Nephron (organoid): ENCODE results near the gene GAL3ST2.
"Not testable (repeated sequence)": the region's sequence is repeated elsewhere in the genome, so short reads cannot be mapped to it uniquely, and the experiment has no call there.

Experiments
- H3K27ac Mint-ChIP-seq, 3 experiments: 2 replicates each; pipeline ENCODE4 v1.8.0; 2020; ENCODE audit warnings: mixed read lengths in 3 of 3, mild to moderate bottlenecking in 2 of 3, moderate library complexity in 1 of 3
- H3K27me3 Mint-ChIP-seq: 2 replicates; pipeline ENCODE4 v1.8.0; 2021; ENCODE audit warnings: low read depth, mild to moderate bottlenecking, moderate library complexity, mixed read lengths
- H3K36me3 Mint-ChIP-seq: 2 replicates; pipeline ENCODE4 v1.8.0; 2020; ENCODE audit warnings: low read depth, mixed read lengths
- H3K4me1 Mint-ChIP-seq: 2 replicates; pipeline ENCODE4 v1.8.0; 2020; ENCODE audit warnings: mixed read lengths
- H3K4me3 Mint-ChIP-seq, 3 experiments: 2 replicates each; pipeline ENCODE4 v1.8.0; 2020; ENCODE audit warnings: mild to moderate bottlenecking in 3 of 3, mixed read lengths in 3 of 3, moderate library complexity in 2 of 3
- H3K9me3 Mint-ChIP-seq: 2 replicates; pipeline ENCODE4 v1.8.0; 2020; ENCODE audit warnings: mixed read lengths
- TF ChIP-seq, protein P1 (sequence below), 3 experiments: fragments of 200-600 bp; sonication (generic); IDR thresholded peaks; one replicate each; pipeline ENCODE4 v1.5.0; 2021; ENCODE audit warnings: antibody characterized with exemption in 3 of 3; ENCODE audit not compliant: unreplicated experiment in 3 of 3

GAL3ST2 gene

DNA sequence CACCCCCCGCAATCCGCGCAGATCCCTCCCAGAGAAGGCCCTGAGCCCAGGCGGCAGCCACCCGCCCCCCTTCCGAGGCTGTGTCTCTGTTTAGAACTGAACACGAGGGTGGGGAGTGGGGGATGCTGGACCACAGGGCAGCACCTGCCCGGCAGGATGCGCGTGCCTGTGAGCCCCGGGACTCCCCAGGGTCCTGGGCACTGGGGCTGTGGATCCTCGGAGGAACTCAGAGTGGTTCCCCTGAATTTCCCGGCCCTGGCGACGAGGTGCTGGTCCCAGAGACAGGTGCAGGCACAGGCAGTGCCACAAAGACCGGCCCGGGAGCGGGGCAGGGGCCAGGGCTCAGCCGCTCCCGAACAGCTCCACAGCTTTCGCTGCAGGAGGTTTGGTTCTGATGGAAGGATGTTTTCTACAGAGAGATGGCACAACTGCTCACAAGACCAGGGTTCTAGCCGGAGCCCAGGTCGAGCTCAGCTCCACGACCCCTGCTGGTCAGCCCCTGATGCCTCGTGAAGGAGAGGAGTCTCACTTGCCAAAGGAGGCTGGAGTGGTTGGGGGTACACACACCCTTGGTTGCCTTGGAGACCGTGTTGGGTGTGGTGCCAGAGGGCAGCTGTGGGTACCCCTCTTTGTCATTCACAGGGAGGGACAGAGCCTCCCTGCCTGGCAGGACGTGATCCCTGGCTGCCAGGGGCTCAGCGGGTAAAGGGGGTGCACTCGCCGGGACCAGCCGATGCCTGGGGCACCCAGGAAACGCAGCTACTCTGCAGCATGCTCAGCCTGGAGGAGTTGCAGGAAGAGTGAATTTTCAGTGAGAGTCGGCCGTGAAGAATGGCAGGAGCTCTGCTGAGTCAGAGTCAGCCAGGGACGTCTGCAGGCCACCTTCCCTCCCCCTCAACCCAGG lies 28.0 kb downstream of the GAL3ST2 start:
- peaks cover 15% of the 10 kb centered on the region for H3K4me1 Mint-ChIP-seq
- H3K9me3 Mint-ChIP-seq, result no peaks in the 10 kb centered on the region
- peaks cover 3% of the 10 kb centered on the region for H3K27me3 Mint-ChIP-seq

DNA sequence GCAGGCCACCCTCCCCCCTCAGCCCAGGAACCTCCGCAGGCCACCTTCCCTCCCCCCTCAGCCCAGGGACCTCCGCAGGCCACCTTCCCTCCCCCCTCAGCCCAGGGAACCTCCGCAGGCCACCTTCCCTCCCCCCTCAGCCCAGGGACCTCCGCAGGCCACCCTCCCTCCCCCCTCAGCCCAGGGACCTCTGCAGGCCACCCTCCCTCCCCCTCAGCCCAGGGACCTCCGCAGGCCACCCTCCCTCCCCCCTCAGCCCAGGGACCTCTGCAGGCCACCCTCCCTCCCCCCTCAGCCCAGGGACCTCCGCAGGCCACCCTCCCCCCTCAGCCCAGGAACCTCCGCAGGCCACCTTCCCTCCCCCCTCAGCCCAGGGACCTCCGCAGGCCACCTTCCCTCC lies 29.6 kb downstream of the GAL3ST2 start:
- peaks cover 15% of the 10 kb centered on the region for H3K4me1 Mint-ChIP-seq
- H3K4me3 Mint-ChIP-seq, H3K36me3 Mint-ChIP-seq, H3K27me3 Mint-ChIP-seq, H3K27ac Mint-ChIP-seq, H3K9me3 Mint-ChIP-seq: not testable (repeated sequence)

More for the DNA sequence above, 28.0 kb downstream of the GAL3ST2 start:
- Mint-ChIP-seq H3K27ac (peak overlapping the region in 1 of 3 experiments; percentile 78), H3K36me3 (no peaks in the 10 kb centered on the region), H3K4me3 (peak overlapping the region in 1 of 3 experiments; percentile 34)
- TF ChIP-seq, protein P1, sequence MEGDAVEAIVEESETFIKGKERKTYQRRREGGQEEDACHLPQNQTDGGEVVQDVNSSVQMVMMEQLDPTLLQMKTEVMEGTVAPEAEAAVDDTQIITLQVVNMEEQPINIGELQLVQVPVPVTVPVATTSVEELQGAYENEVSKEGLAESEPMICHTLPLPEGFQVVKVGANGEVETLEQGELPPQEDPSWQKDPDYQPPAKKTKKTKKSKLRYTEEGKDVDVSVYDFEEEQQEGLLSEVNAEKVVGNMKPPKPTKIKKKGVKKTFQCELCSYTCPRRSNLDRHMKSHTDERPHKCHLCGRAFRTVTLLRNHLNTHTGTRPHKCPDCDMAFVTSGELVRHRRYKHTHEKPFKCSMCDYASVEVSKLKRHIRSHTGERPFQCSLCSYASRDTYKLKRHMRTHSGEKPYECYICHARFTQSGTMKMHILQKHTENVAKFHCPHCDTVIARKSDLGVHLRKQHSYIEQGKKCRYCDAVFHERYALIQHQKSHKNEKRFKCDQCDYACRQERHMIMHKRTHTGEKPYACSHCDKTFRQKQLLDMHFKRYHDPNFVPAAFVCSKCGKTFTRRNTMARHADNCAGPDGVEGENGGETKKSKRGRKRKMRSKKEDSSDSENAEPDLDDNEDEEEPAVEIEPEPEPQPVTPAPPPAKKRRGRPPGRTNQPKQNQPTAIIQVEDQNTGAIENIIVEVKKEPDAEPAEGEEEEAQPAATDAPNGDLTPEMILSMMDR (IDR thresholded peaks at IDR 0.05; ENCODE audit: unreplicated experiment in 3 of 3), result no peak

DNA sequence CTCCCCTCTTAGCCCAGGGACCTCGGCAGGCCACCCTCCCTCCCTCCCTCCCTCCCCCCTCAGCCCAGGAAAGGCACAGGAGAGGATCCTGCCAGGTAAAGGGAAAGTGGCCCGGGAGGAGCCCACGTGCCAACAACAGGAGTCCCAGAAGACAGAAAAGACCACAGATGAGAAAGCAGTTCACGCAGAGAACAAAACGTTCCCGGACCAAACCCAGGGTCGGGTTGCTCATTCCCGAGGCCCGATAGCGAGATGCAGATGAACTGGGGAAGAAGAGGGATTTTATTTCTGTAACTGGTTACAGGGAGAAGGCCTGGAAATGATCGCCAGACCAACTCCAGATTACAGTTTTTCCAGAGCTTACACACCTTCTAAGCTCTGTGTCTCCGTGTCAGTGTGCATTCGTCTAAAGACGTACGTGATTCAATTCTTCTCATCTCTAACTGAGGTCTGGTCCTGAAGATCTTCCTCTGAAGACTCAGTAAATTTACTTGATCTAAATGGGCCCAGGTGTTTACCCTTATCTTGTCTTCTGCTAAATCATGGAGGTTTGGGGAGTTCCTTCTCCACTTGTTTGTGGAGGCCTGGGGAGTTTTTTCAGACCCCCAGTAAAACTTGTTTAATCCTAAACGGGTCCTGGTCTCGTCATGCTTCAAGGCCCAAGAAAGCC lies 31.6 kb downstream of the GAL3ST2 start:
- TF ChIP-seq, protein P1 (IDR thresholded peaks at IDR 0.05; ENCODE audit: unreplicated experiment in 3 of 3), result no peak
- Mint-ChIP-seq H3K27ac (peak overlapping the region; percentile 86 to 99 (median 96)), H3K27me3 (no peaks in the 10 kb centered on the region), H3K4me1 (peaks cover 15% of the 10 kb centered on the region), H3K36me3 (no peaks in the 10 kb centered on the region), H3K9me3 (no peaks in the 10 kb centered on the region), H3K4me3 (peak overlapping the region; percentile 63 to 74 (median 67))

DNA sequence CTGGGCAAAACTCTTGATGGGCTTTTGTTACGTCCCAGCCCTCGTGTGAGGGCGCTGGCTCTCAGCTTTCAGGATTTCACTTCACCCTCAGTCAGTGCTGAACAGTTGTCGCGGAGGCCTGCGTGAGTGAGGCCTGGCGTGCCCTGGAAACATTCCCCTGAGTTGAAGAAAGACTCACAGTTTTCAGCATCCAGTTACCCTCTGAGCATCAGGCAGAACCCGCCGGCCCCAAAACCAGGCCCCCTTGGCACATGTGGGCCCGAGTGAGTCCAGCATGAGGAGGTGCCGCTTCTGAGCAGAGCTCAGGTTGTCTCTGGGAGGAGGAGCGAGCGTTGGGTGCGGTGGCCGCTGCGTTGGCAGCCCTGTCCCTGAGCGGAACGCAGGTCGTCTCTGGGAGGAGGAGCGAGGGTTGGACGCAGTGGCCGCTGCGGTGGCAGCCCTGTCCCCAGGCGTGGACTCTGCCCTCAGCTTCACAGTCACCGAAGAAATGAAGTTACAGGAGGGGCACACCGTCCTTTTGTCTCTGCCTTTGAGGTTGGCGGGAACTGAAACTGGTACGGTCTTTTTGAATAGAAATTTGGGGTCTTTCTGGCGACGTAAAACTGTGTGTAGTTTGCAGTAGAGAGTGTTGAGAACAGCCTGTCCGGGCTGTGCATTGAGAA lies 32.2 kb downstream of the GAL3ST2 start, which contains the start of gene NEU4:
Gene NEU4 (plus strand): TSS at position 473 of the 662 bp plus-strand sequence. CDS start 5,292 bp downstream, outside the sequence.
- H3K36me3 Mint-ChIP-seq, result no peaks in the 10 kb centered on the region
- H3K27ac Mint-ChIP-seq, result peak within 1 kb of the TSS; percentile 86 to 99 (median 96)
- no peaks in the 10 kb centered on the region for H3K9me3 Mint-ChIP-seq
- TF ChIP-seq, protein P1 (IDR thresholded peaks at IDR 0.05; ENCODE audit: unreplicated experiment in 3 of 3), result no peak
- H3K4me3 Mint-ChIP-seq, result peak within 1 kb of the TSS; percentile 63 to 74 (median 67)
- H3K27me3 Mint-ChIP-seq, result no peaks in the 10 kb centered on the region
- H3K4me1 Mint-ChIP-seq, result peaks cover 15% of the 10 kb centered on the region

DNA sequence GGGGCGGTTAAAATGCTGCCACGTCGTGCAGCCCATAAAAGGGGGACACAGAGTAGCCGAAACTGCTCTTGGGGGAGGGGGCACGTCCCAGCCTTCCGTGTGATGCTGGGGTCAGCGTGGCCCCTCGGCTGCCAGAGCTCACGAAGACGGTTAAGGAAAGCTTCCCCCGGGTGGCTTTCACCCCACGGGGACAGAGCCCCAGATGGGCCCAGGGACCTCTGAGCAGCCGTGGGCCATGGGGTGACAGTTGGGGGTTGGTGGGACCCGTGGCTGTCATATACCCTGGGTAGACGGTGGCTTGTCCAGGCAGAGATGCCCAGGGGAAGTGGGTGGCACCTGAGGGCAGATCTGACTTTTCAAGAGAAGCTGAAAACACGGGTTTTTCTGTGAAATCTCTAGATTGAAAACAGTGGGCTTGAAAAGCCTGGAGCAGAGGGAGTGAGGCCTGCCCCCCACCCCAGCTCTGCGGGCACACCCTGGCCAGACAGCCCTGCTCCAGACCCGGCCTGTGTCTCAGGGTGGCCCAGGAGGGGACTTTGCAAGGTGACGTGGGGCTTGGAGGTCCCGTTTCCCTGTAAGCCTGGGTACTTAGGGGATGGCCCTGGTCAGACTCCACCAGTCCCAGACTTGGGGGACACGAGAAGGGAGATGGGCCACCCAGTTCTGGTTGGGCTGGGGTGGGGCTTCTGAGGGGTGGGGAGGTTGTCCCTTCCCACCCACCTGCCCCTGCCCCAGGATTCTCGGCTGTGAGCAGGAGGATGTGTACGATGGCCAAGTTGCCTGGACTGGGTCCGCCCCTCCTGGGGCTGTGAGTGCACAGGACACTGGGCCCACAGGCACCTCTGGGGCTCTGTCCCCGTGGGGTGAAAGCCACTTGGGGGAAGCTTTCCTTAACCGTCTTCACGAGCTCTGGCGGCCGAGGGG lies 33.0 kb downstream of the GAL3ST2 start:
- H3K4me1 Mint-ChIP-seq, result peaks cover 15% of the 10 kb centered on the region

More for the DNA sequence above, 33.0 kb downstream of the GAL3ST2 start:
- Mint-ChIP-seq H3K27me3 (no peaks in the 10 kb centered on the region), H3K9me3 (no peaks in the 10 kb centered on the region), H3K4me3 (peak overlapping the region; percentile 29 to 74 (median 63)), H3K27ac (peak overlapping the region; percentile 86 to 99 (median 96)), H3K36me3 (no peaks in the 10 kb centered on the region)
- TF ChIP-seq, protein P1 (IDR thresholded peaks at IDR 0.05; ENCODE audit: unreplicated experiment in 3 of 3), result no peak
